Mesodermal cell (in vitro differentiated cells): ENCODE results near the gene PDCD1.
"Not testable (repeated sequence)": the region's sequence is repeated elsewhere in the genome, so short reads cannot be mapped to it uniquely, and the experiment has no call there.

Source experiments
- H3K27ac ChIP-seq: 2 replicates; pipeline ENCODE4 v1.7.0; 2013; ENCODE audit warnings: mild to moderate bottlenecking, low read depth, low read length, moderate library complexity; ENCODE audit not compliant: severe bottlenecking
- H3K36me3 ChIP-seq: 2 replicates; pipeline ENCODE4 v1.7.1; 2013; ENCODE audit warnings: mild to moderate bottlenecking, low read length, moderate library complexity; ENCODE audit not compliant: control insufficient read depth, insufficient read depth
- H3K4me1 ChIP-seq: one replicate; pipeline ENCODE4 v1.7.1; 2013; ENCODE audit warnings: mild to moderate bottlenecking, low read length; ENCODE audit not compliant: insufficient read depth, control insufficient read depth, poor library complexity, severe bottlenecking
- H3K4me3 ChIP-seq: 2 replicates; pipeline ENCODE4 v1.7.0; 2013; ENCODE audit warnings: low read length, control low read depth, mild to moderate bottlenecking; ENCODE audit not compliant: insufficient read depth, poor library complexity, severe bottlenecking; ENCODE audit errors: extremely low read depth
- H3K9me3 ChIP-seq: 2 replicates; pipeline ENCODE4 v1.7.1; 2013; ENCODE audit warnings: mild to moderate bottlenecking, low read length, moderate library complexity; ENCODE audit not compliant: control insufficient read depth
- WGBS, 2 experiments: methylation state at CpG; one replicate each; pipeline ENCODE4 v1.1.5; 2013; ENCODE audit warnings: missing lambda C conversion rate in 2 of 2; ENCODE audit not compliant: insufficient coverage in 2 of 2; 5-methylcytosine and 5-hydroxymethylcytosine counted together

The PDCD1 gene

GRCh38 chr2:241835611-241836010, 23.1 kb downstream of the PDCD1 start:
- no peak overlapping the region for H3K27ac ChIP-seq
- no peaks in the 10 kb centered on the region for H3K9me3 ChIP-seq
- H3K4me3 ChIP-seq, result no peak overlapping the region
- 88 to 98% methylated on average over 4 of the region's 4 CpGs for WGBS, 2 experiments
- H3K36me3 ChIP-seq, result no peaks in the 10 kb centered on the region
- no peaks in the 10 kb centered on the region for H3K4me1 ChIP-seq

GRCh38 chr2:241834527-241835210, 24.0 kb downstream of the PDCD1 start:
- Histone ChIP-seq H3K4me3 (no peak overlapping the region), H3K36me3 (no peaks in the 10 kb centered on the region), H3K9me3 (no peaks in the 10 kb centered on the region), H3K4me1 (no peaks in the 10 kb centered on the region), H3K27ac (no peak overlapping the region)
- 91 to 98% methylated on average over 7 to 8 of the region's 10 CpGs for WGBS, 2 experiments

- H3K27ac ChIP-seq, H3K4me3 ChIP-seq, H3K9me3 ChIP-seq, H3K4me1 ChIP-seq, H3K36me3 ChIP-seq: not testable (repeated sequence)
- WGBS, 2 experiments, result 92 to 95% methylated on average over 22 to 24 of the region's 28 CpGs
Measured at GRCh38 chr2:241833756-241834526, 24.8 kb downstream of the PDCD1 start.

GRCh38 chr2:241833101-241833663, 25.5 kb downstream of the PDCD1 start:
- H3K4me1 ChIP-seq, result no peaks in the 10 kb centered on the region
- 78 to 80% methylated on average over 7 to 9 of the region's 13 CpGs for whole genome bisulfite sequencing, 2 experiments
- H3K9me3 ChIP-seq, result no peaks in the 10 kb centered on the region
- H3K36me3 ChIP-seq, result no peaks in the 10 kb centered on the region
- H3K27ac ChIP-seq, result no peak overlapping the region
- H3K4me3 ChIP-seq, result no peak overlapping the region

- H3K36me3 ChIP-seq, result no peaks in the 10 kb centered on the region
- no peaks in the 10 kb centered on the region for H3K4me1 ChIP-seq
- H3K4me3 ChIP-seq, result no peak overlapping the region
- H3K27ac ChIP-seq, result no peak overlapping the region
- H3K9me3 ChIP-seq, result peaks cover 17% of the 10 kb centered on the region
- WGBS, 2 experiments, result no CpG with 5 or more reads among the region's 2 CpGs
Measured at GRCh38 chr2:241827394-241827793, 31.3 kb downstream of the PDCD1 start.

- not testable (repeated sequence) for H3K36me3 ChIP-seq
Measured at GRCh38 chr2:241823531-241824437, 34.9 kb downstream of the PDCD1 start.

GRCh38 chr2:241822264-241822623, 36.5 kb downstream of the PDCD1 start:
- Histone ChIP-seq H3K4me3 (no peak overlapping the region), H3K36me3 (no peaks in the 10 kb centered on the region), H3K9me3 (peaks cover 15% of the 10 kb centered on the region), H3K27ac (no peak overlapping the region), H3K4me1 (no peaks in the 10 kb centered on the region)
- WGBS, 2 experiments, result 90 to 92% methylated on average over 14 of the region's 14 CpGs

More at GRCh38 chr2:241823531-241824437, 34.9 kb downstream of the PDCD1 start:
- not testable (repeated sequence) for H3K27ac ChIP-seq, H3K4me3 ChIP-seq, H3K4me1 ChIP-seq
- WGBS, 2 experiments, result 91% methylated on average over 41 to 45 of the region's 45 CpGs
- peaks cover 19% of the 10 kb centered on the region for H3K9me3 ChIP-seq

GRCh38 chr2:241821460-241822263, 37.0 kb downstream of the PDCD1 start:
- WGBS, 2 experiments, result 90 to 92% methylated on average over 20 to 27 of the region's 28 CpGs
- H3K4me3 ChIP-seq, result no peak overlapping the region
- peaks cover 9% of the 10 kb centered on the region for H3K9me3 ChIP-seq
- no peak overlapping the region for H3K27ac ChIP-seq
- no peaks in the 10 kb centered on the region for H3K36me3 ChIP-seq
- H3K4me1 ChIP-seq, result no peaks in the 10 kb centered on the region

GRCh38 chr2:241820625-241821384, 37.9 kb downstream of the PDCD1 start:
- WGBS, 2 experiments, result 89 to 92% methylated on average over 23 to 25 of the region's 31 CpGs
- Histone ChIP-seq H3K27ac (no peak overlapping the region), H3K4me3 (no peak overlapping the region), H3K36me3 (no peaks in the 10 kb centered on the region), H3K4me1 (no peaks in the 10 kb centered on the region), H3K9me3 (peaks cover 6% of the 10 kb centered on the region)
